Uterus (tissue), 2 donors: ENCODE data around the gene G3BP2.

Experiments used
- CTCF ChIP-seq, 4 experiments: fragments of 200-600 bp in 2 of 4; fragments of 450-650 bp in 2 of 4; sonication (generic) in 2 of 4; IDR thresholded peaks; one replicate each; pipeline ENCODE4 v1.5.1; 2016 to 2019; ENCODE audit warnings: antibody characterized with exemption in 4 of 4, mild to moderate bottlenecking in 2 of 4, moderate library complexity in 1 of 4
- POLR2A ChIP-seq, 2 donors: fragments of 450-650 bp; IDR thresholded peaks; one replicate each; pipeline ENCODE4 v1.6.1; 2016; ENCODE audit warnings: antibody characterized with exemption in 2 of 2, mild to moderate bottlenecking in 1 of 2, moderate library complexity in 1 of 2

DNA sequence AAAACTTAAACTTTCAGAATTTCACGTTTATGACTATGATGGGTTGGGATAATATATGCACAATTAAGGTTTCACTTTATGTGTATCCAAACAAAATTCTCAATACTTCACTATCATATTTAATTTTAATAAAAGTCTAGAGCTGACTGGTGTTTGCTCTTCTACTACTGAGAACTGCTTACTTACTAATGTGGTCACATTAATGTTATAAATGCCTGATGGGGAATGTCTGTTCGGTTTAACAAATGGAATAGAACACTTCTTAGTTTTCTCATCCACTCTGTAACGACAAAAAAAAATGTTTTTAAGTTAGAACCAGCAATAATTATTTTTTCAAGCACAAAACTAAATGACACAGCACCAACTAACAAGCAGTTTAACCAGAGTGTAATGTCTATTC lies 77.2 kb downstream of the G3BP2 start:
- TF ChIP-seq CTCF (IDR thresholded peaks at IDR 0.05) (no peak), POLR2A (IDR thresholded peaks at IDR 0.05) (no peak)
